Adrenal gland (tissue), 12 donors: ENCODE measurements around the gene FBXW7. TPM values are rescaled to one million over a fixed set of nuclear protein-coding genes. Genes with fewer than 3 reads are reported as not detected.

Experiments used
- DNase-seq, 7 donors: peaks; one replicate each; pipeline ENCODE4 v3.0.0-alpha.2; 2019 to 2020
- H3K27ac ChIP-seq, 5 donors: fragments of 200-600 bp; sonication (generic) in 4 of 5; 1 replicate in 3 of 5; 2 replicates in 2 of 5; pipeline versions ENCODE4 v1.5.1 to v1.8.0; 2016 to 2020; ENCODE audit warnings: mild to moderate bottlenecking in 1 of 5
- H3K27me3 ChIP-seq: fragments of 200-600 bp; 2 replicates; pipeline ENCODE4 v1.8.0; 2021
- H3K36me3 ChIP-seq, 2 donors: fragments of 200-600 bp; replicated peaks in 1 of 2; 1 replicate in 1 of 2; 2 replicates in 1 of 2; pipeline versions ENCODE4 v1.5.1 to v1.8.0; 2018 to 2022
- H3K4me1 ChIP-seq, 2 donors: fragments of 200-600 bp; replicated peaks in 1 of 2; 1 replicate in 1 of 2; 2 replicates in 1 of 2; pipeline versions ENCODE4 v1.5.1 to v1.8.0; 2018 to 2021
- H3K4me3 ChIP-seq, 4 donors: fragments of 200-600 bp; sonication (generic) in 3 of 4; one replicate each; pipeline ENCODE4 v1.5.1; 2016 to 2018
- H3K9me3 ChIP-seq, 3 donors: fragments of 200-600 bp; sonication (generic) in 1 of 3; replicated peaks in 1 of 3; 1 replicate in 2 of 3; 2 replicates in 1 of 3; pipeline versions ENCODE4 v1.5.1 to v1.8.0; 2016 to 2021
- CTCF ChIP-seq, 6 experiments: fragments of 450-650 bp in 4 of 6; fragments of 200-600 bp in 2 of 6; sonication (generic) in 1 of 6; IDR thresholded peaks; 1 replicate in 5 of 6; 2 replicates in 1 of 6; pipeline versions ENCODE4 v1.5.1 to v1.8.0; 2016 to 2021; ENCODE audit warnings: antibody characterized with exemption in 6 of 6, mild to moderate bottlenecking in 2 of 6, moderate library complexity in 1 of 6
- POLR2A ChIP-seq, 2 donors: fragments of 450-650 bp; IDR thresholded peaks; one replicate each; pipeline ENCODE4 v1.6.1; 2017; ENCODE audit warnings: antibody characterized with exemption in 2 of 2, mild to moderate bottlenecking in 2 of 2, moderate library complexity in 1 of 2
- WGBS, 4 donors: extraction: QIAGEN DNeasy Blood & Tissue Kit in 2 of 4; methylation state at CpG; one replicate each; pipeline versions ENCODE4 v1.1.5 to v1.1.7; 2013 to 2017; 5-methylcytosine and 5-hydroxymethylcytosine counted together
- intact Hi-C, 2 donors: fragments of 100-400 bp; cut with DNase I; formaldehyde crosslinking; loops; one replicate each; pipeline versions ENCODE4 v1.14.1 to v1.15.0; 2022 to 2023
- microRNA-seq, 3 donors: library from miRNA; unstranded; fragments of <30 nt; microRNA quantifications; one replicate each; pipeline ENCODE4, GENCODE V29; 2017 to 2020
- polyA plus RNA-seq, 3 donors: library from polyadenylated mRNA; stranded (reverse); fragments of 200-250 nt in 2 of 3; fragments of 350-450 nt in 1 of 3; fragmentation: Illumina TruSeq in 1 of 3; extraction: RNeasy Lipid Tissue Mini Kit (QIAGEN cat#74804) in 1 of 3; gene quantifications; one replicate each; pipeline ENCODE4 v1.2.3, GENCODE V29; 2013 to 2014
- small RNA-seq, 2 donors: library from RNA; depleted of rRNA; stranded (forward); fragments of <200 nt; gene quantifications; one replicate each; pipeline ENCODE3, GENCODE V24; 2016
- total RNA-seq, 9 donors: library from RNA; depleted of rRNA in 4 of 9; stranded (reverse); fragments of >200 nt in 4 of 9; fragments of 120-200 nt in 1 of 9; fragmentation: NEBNext Ultra II Directional in 1 of 9; extraction: Animal tissue kit (Norgen Biotek cat#: 25700) in 1 of 9; gene quantifications; one replicate each; pipeline versions ENCODE4 v1.1.0 to v1.2.4, GENCODE V29; 2013 to 2023
- donor health status: healthy with polysubstance abuse.
- donor health status: Bipolar disorder and iron deficiency.
- donor health status: DM: yes; HTN: yes; CAD: no.
- donor health status: DM: no; HTN: no; CAD: no.
- donor health status: DM: no; HTN: no; CAD: no.
- donor health status: DM: yes; HTN: yes; CAD: no.

Gene FBXW7
- total and polyA plus RNA-seq, 12 donors = 17.6 to 55.5 (median 30.9) TPM

- no peak for TF ChIP-seq CTCF (IDR thresholded peaks at IDR 0.05)
- no peak for TF ChIP-seq POLR2A (IDR thresholded peaks at IDR 0.05)
- WGBS, 4 donors = 59 to 75% (median 67%) methylated on average over 1 of the region's 1 CpG
- intact Hi-C loops = no loop called here
These were observed 262.5 kb downstream of the FBXW7 start for GRCh38 chr4:152273343-152273742.

More at GRCh38 chr4:152273343-152273742, 262.5 kb downstream of the FBXW7 start:
- H3K4me1 ChIP-seq = no peaks in the 10 kb centered on the region
- H3K36me3 ChIP-seq = no peaks in the 10 kb centered on the region
- no peaks in the 10 kb centered on the region for H3K27me3 ChIP-seq
- DNase-seq = no peak
- H3K27ac ChIP-seq = no peak overlapping the region
- no peaks in the 10 kb centered on the region for H3K9me3 ChIP-seq
- H3K4me3 ChIP-seq = no peak overlapping the region

Small RNA genes within 50 kb of the gene (microRNA-seq; reads per million reads assigned to microRNA genes)
- gene MIR3140 = 0 to 0.45 (median 0.38) reads per million in 3 donors

Small RNA genes within 50 kb of the gene (small RNA-seq; reads per million reads assigned to genes)
- 0 reads per million in 2 donors for gene MIR3140

Other genes starting within 250 kb of the FBXW7 start
- gene TMEM154, start 143.9 kb upstream of the FBXW7 start, total RNA-seq = 1 to 10 TPM in 1 of 9 donors, under 1 TPM in 7, not detected in 1; 0.11 to 3.6 (median 0.70) TPM
- under 1 TPM; 0.10 to 0.22 (median 0.16) TPM for gene TMEM154, start 143.9 kb upstream of the FBXW7 start, polyA plus RNA-seq
- gene TIGD4, start 243.6 kb upstream of the FBXW7 start, total RNA-seq = 1 to 10 TPM in 1 of 9 donors, under 1 TPM in 7, not detected in 1; 0.28 to 2.0 (median 0.35) TPM
- gene TIGD4, start 243.6 kb upstream of the FBXW7 start, polyA plus RNA-seq = under 1 TPM; 0.08 to 0.60 (median 0.10) TPM
- gene ARFIP1, start 243.9 kb upstream of the FBXW7 start, total RNA-seq = 10 to 100 TPM; 19.1 to 35.0 (median 29.3) TPM
- gene ARFIP1, start 243.9 kb upstream of the FBXW7 start, polyA plus RNA-seq = 10 to 100 TPM; 15.2 to 43.3 (median 23.8) TPM